ENCODE results near the gene RPL26.
"Not testable (repeated sequence)": the region's sequence is repeated elsewhere in the genome, so short reads cannot be mapped to it uniquely, and the experiment has no call there.

Gene RPL26

DNA sequence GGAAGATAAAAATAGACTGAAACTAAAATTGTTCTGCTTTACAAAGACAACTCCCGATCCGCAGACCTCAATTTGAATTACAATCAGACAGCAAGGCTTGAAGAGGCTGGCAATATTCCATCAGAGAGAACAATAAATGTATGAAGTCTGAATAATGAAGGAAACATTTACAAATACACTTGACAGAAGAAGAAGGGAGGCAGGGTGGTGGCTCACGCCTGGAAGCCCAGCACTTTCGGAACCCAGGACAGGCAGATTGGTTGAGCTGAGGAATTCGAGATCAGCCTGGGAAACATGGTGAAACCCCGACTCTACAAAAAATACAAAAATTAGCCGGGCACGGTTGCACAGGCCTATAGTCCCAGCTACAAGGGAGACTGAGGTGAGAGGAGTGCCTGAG is 28.8 kb downstream of the RPL26 start:
- H3K4me2 ChIP-seq (ENCODE audit: insufficient read depth, low read length, poor library complexity, severe bottlenecking): no peak overlapping the region
- DNase-seq (ENCODE audit: low spot score): no peak
- H2BK120ac ChIP-seq (ENCODE audit: low read depth, low read length): no peak overlapping the region
- H3K27me3 ChIP-seq (ENCODE audit: control insufficient read depth in 3 of 3, insufficient read depth in 3 of 3, low read depth in 1 of 3, low read length in 3 of 3): no peaks in the 10 kb centered on the region
- H3K9me3 ChIP-seq (replicated peaks in 1 of 2; ENCODE audit: control insufficient read depth in 2 of 2, insufficient read depth in 1 of 2, low read depth in 1 of 2, low read length in 2 of 2): no peaks in the 10 kb centered on the region
- no peak overlapping the region for H2BK5ac ChIP-seq (ENCODE audit: low read length)
- no peak overlapping the region for H2AFZ ChIP-seq (ENCODE audit: low read length)
- no peak overlapping the region for H3K27ac ChIP-seq (replicated peaks; ENCODE audit: low read length)
- H2AK5ac ChIP-seq (ENCODE audit: low read depth, low read length): no peak overlapping the region
- peaks cover 4 to 8% of the 10 kb centered on the region in 2 donors for H3K4me1 ChIP-seq (ENCODE audit: control insufficient read depth in 2 of 2, insufficient read depth in 1 of 2, low read depth in 1 of 2, low read length in 2 of 2)
- no peak overlapping the region for H3K18ac ChIP-seq (ENCODE audit: low read length)
- no peak overlapping the region for H3K9ac ChIP-seq (ENCODE audit: low read depth, low read length, poor library complexity)
- H2BK12ac ChIP-seq (ENCODE audit: low read length): no peak overlapping the region
- H3K4ac ChIP-seq (ENCODE audit: low read length): no peak overlapping the region
- WGBS, 2 donors (ENCODE audit: extremely low coverage in 2 of 2, insufficient read length in 2 of 2, insufficient replicate concordance in 1 of 2): no CpG with 5 or more reads among the region's 8 CpGs
- H3K4me3 ChIP-seq (ENCODE audit: low read length in 2 of 2): no peak overlapping the region
- H3K79me1 ChIP-seq (ENCODE audit: low read depth, low read length): no peaks in the 10 kb centered on the region
- no peak overlapping the region for H3K23ac ChIP-seq (ENCODE audit: low read depth, low read length, poor library complexity)
- H4K91ac ChIP-seq (ENCODE audit: low read depth, low read length, poor library complexity): no peak overlapping the region
- no peaks in the 10 kb centered on the region for H3K36me3 ChIP-seq (replicated peaks in 1 of 2; ENCODE audit: control insufficient read depth in 2 of 2, insufficient read depth in 2 of 2, low read length in 2 of 2)
- H3K14ac ChIP-seq (ENCODE audit: low read length): no peak overlapping the region
- H2BK15ac ChIP-seq (ENCODE audit: low read length): no peak overlapping the region
- H4K8ac ChIP-seq (ENCODE audit: low read depth, low read length): no peak overlapping the region

DNA sequence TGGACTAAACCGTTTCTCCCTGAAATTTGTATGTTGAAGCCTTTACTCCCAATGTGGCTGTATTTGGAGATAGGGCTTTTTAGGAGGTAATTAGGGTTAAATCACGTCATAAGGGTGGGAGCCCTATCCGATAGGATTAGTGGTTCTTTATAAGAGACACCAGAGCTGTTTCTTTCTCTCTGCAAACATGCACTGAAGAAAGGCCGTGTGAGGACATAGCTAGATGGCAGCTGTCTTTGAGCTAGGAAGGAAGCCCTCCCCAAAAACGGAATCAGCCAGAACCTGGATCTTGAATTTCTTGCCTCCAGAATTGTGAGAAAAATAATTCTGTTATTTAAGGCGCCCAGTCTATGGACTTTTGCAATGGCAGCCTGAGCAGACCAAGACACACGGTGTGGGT is 29.3 kb downstream of the RPL26 start:
- Histone ChIP-seq H3K36me3 (replicated peaks in 1 of 2; ENCODE audit: control insufficient read depth in 2 of 2, insufficient read depth in 2 of 2, low read length in 2 of 2) (no peaks in the 10 kb centered on the region), H2AFZ (ENCODE audit: low read length) (no peak overlapping the region), H3K9me3 (replicated peaks in 1 of 2; ENCODE audit: control insufficient read depth in 2 of 2, insufficient read depth in 1 of 2, low read depth in 1 of 2, low read length in 2 of 2) (no peaks in the 10 kb centered on the region), H4K8ac (ENCODE audit: low read depth, low read length) (no peak overlapping the region), H3K14ac (ENCODE audit: low read length) (no peak overlapping the region), H3K9ac (ENCODE audit: low read depth, low read length, poor library complexity) (no peak overlapping the region), H3K27me3 (ENCODE audit: control insufficient read depth in 3 of 3, insufficient read depth in 3 of 3, low read depth in 1 of 3, low read length in 3 of 3) (no peaks in the 10 kb centered on the region), H3K4ac (ENCODE audit: low read length) (no peak overlapping the region), H3K79me1 (ENCODE audit: low read depth, low read length) (no peaks in the 10 kb centered on the region), H4K91ac (ENCODE audit: low read depth, low read length, poor library complexity) (no peak overlapping the region), H3K4me2 (ENCODE audit: insufficient read depth, low read length, poor library complexity, severe bottlenecking) (no peak overlapping the region), H2BK12ac (ENCODE audit: low read length) (no peak overlapping the region), H2AK5ac (ENCODE audit: low read depth, low read length) (no peak overlapping the region), H3K4me1 (ENCODE audit: control insufficient read depth in 2 of 2, insufficient read depth in 1 of 2, low read depth in 1 of 2, low read length in 2 of 2) (peaks cover 2 to 8% of the 10 kb centered on the region in 2 donors), H3K23ac (ENCODE audit: low read depth, low read length, poor library complexity) (no peak overlapping the region), H3K18ac (ENCODE audit: low read length) (no peak overlapping the region), H2BK15ac (ENCODE audit: low read length) (no peak overlapping the region), H3K27ac (replicated peaks; ENCODE audit: low read length) (no peak overlapping the region), H3K4me3 (ENCODE audit: low read length in 2 of 2) (no peak overlapping the region), H2BK120ac (ENCODE audit: low read depth, low read length) (no peak overlapping the region), H2BK5ac (ENCODE audit: low read length) (no peak overlapping the region)
- WGBS, 2 donors (ENCODE audit: extremely low coverage in 2 of 2, insufficient read length in 2 of 2, insufficient replicate concordance in 1 of 2): no CpG with 5 or more reads among the region's 7 CpGs
- DNase-seq (ENCODE audit: low spot score): no peak

DNA sequence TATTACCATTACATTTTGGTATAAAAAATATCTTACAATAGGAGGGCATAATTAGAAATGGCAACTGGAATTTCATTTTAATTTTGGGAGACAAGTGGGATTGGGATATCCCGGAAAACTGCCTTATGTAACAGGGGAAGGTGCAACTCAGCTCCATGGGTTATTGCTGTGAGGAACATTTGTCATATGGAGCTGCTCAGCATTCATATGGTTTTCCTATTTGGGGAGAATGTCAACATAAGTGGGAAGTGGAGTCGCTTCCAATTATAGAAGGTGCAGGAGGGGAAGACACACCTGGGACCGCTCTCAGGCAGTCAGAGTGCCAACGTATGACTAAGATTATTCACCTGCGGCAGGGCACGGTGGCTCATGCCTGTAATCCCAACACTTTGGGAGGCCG is 32.7 kb downstream of the RPL26 start:
- H2BK15ac ChIP-seq (ENCODE audit: low read length): no peak overlapping the region
- no peak overlapping the region for H3K18ac ChIP-seq (ENCODE audit: low read length)
- peaks cover 2 to 8% of the 10 kb centered on the region in 2 donors for H3K4me1 ChIP-seq (ENCODE audit: control insufficient read depth in 2 of 2, insufficient read depth in 1 of 2, low read depth in 1 of 2, low read length in 2 of 2)
- H2BK120ac ChIP-seq (ENCODE audit: low read depth, low read length): no peak overlapping the region
- no peak overlapping the region for H3K27ac ChIP-seq (replicated peaks; ENCODE audit: low read length)
- H3K4me3 ChIP-seq (ENCODE audit: low read length in 2 of 2): no peak overlapping the region
- no peak overlapping the region for H3K9ac ChIP-seq (ENCODE audit: low read depth, low read length, poor library complexity)
- H2BK5ac ChIP-seq (ENCODE audit: low read length): no peak overlapping the region
- H2AFZ ChIP-seq (ENCODE audit: low read length): no peak overlapping the region
- H3K4ac ChIP-seq (ENCODE audit: low read length): no peak overlapping the region
- H3K36me3 ChIP-seq (replicated peaks in 1 of 2; ENCODE audit: control insufficient read depth in 2 of 2, insufficient read depth in 2 of 2, low read length in 2 of 2): no peaks in the 10 kb centered on the region
- no peaks in the 10 kb centered on the region for H3K79me1 ChIP-seq (ENCODE audit: low read depth, low read length)
- no peak overlapping the region for H3K23ac ChIP-seq (ENCODE audit: low read depth, low read length, poor library complexity)
- H3K4me2 ChIP-seq (ENCODE audit: insufficient read depth, low read length, poor library complexity, severe bottlenecking): no peak overlapping the region
- H2BK12ac ChIP-seq (ENCODE audit: low read length): no peak overlapping the region
- H4K8ac ChIP-seq (ENCODE audit: low read depth, low read length): no peak overlapping the region
- no peak overlapping the region for H2AK5ac ChIP-seq (ENCODE audit: low read depth, low read length)
- peaks cover 0 to 12% (median 0%) of the 10 kb centered on the region in 3 experiments for H3K27me3 ChIP-seq (ENCODE audit: control insufficient read depth in 3 of 3, insufficient read depth in 3 of 3, low read depth in 1 of 3, low read length in 3 of 3)
- no peak overlapping the region for H3K14ac ChIP-seq (ENCODE audit: low read length)
- no CpG with 5 or more reads among the region's 7 CpGs for WGBS, 2 donors (ENCODE audit: extremely low coverage in 2 of 2, insufficient read length in 2 of 2, insufficient replicate concordance in 1 of 2)
- DNase-seq (ENCODE audit: low spot score): no peak
- no peaks in the 10 kb centered on the region for H3K9me3 ChIP-seq (replicated peaks in 1 of 2; ENCODE audit: control insufficient read depth in 2 of 2, insufficient read depth in 1 of 2, low read depth in 1 of 2, low read length in 2 of 2)
- no peak overlapping the region for H4K91ac ChIP-seq (ENCODE audit: low read depth, low read length, poor library complexity)

DNA sequence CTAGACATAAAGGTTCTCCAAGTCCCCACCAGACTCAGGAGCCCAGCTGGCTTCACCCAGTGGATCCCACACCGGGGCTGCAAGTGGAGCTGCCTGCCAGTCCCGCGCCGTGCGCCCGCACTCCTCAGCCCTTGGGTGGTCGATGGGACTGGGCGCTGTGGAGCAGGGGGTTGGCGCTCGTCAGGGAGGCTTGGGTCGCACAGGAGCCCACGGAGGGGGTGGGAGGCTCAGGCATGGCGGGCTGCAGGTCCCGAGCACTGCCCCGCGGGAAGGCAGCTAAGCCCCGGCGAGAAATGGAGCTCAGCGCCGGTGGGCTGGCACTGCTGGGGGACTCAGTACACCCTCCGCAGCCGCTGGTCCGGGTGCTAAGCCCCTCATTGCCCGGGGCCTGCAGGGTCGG is 36.0 kb downstream of the RPL26 start:
- not testable (repeated sequence) for H3K36me3 ChIP-seq (replicated peaks in 1 of 2; ENCODE audit: control insufficient read depth in 2 of 2, insufficient read depth in 2 of 2, low read length in 2 of 2); H3K27ac ChIP-seq (replicated peaks; ENCODE audit: low read length); H3K4me1 ChIP-seq (ENCODE audit: control insufficient read depth in 2 of 2, insufficient read depth in 1 of 2, low read depth in 1 of 2, low read length in 2 of 2); H2BK15ac ChIP-seq (ENCODE audit: low read length); H3K4ac ChIP-seq (ENCODE audit: low read length); H2BK120ac ChIP-seq (ENCODE audit: low read depth, low read length); H3K79me1 ChIP-seq (ENCODE audit: low read depth, low read length); H3K23ac ChIP-seq (ENCODE audit: low read depth, low read length, poor library complexity); H3K4me3 ChIP-seq (ENCODE audit: low read length in 2 of 2); H2BK12ac ChIP-seq (ENCODE audit: low read length); H3K4me2 ChIP-seq (ENCODE audit: insufficient read depth, low read length, poor library complexity, severe bottlenecking); H2AK5ac ChIP-seq (ENCODE audit: low read depth, low read length); H4K8ac ChIP-seq (ENCODE audit: low read depth, low read length); H2BK5ac ChIP-seq (ENCODE audit: low read length); H2AFZ ChIP-seq (ENCODE audit: low read length); H3K14ac ChIP-seq (ENCODE audit: low read length); H4K91ac ChIP-seq (ENCODE audit: low read depth, low read length, poor library complexity); H3K18ac ChIP-seq (ENCODE audit: low read length); H3K9me3 ChIP-seq (replicated peaks in 1 of 2; ENCODE audit: control insufficient read depth in 2 of 2, insufficient read depth in 1 of 2, low read depth in 1 of 2, low read length in 2 of 2); DNase-seq (ENCODE audit: low spot score); H3K9ac ChIP-seq (ENCODE audit: low read depth, low read length, poor library complexity)
- peaks cover 0 to 21% (median 0%) of the 10 kb centered on the region in 3 experiments for H3K27me3 ChIP-seq (ENCODE audit: control insufficient read depth in 3 of 3, insufficient read depth in 3 of 3, low read depth in 1 of 3, low read length in 3 of 3)
- WGBS, 2 donors (ENCODE audit: extremely low coverage in 2 of 2, insufficient read length in 2 of 2, insufficient replicate concordance in 1 of 2): no CpG with 5 or more reads among the region's 25 CpGs

Data from neuronal stem cell (in vitro differentiated cells).